GM12873 (cell line): ENCODE measurements around the gene CPOX.

Source experiments
- TF ChIP-seq, protein P1 (sequence below): IDR thresholded peaks from 2 replicates; pipeline ENCODE4 v1.5.1; 2012; ENCODE audit warnings: low read depth, mild to moderate bottlenecking, moderate library complexity, low read length, control low read depth; ENCODE audit not compliant: insufficient read depth; ENCODE audit errors: missing control alignments

The CPOX gene

DNA sequence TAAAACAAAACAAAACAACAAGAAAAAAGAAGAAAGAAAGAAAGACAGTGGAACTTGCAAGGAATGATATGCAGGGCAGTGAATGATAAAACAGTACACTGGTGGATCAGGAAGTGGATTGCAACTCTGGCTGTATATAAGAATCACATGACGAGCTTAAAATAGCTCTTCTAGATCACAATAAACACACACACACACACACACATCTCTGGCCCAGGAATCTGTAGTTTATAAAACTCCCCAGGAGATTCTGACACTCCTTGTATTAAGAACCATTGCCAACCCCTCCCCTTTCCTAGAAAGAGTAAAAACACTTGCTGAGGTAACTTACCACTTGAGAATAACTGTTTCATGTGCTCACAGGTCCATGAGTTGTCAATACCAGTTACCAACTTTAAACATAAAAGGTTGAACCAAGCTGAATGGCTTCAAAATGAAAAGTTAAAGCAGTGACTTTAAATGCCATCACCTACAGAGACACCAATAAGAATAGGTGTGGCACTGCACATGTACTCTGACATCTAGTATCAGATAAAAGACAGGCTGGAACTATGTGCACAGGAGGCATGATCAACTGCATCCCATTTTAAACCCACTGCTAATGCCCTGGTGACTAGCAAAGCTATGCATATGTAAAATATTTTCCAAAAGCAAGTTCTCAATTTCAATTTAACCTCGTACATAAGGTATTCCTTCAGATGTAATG is 3.9 kb downstream of the CPOX start:
- TF ChIP-seq, protein P1, sequence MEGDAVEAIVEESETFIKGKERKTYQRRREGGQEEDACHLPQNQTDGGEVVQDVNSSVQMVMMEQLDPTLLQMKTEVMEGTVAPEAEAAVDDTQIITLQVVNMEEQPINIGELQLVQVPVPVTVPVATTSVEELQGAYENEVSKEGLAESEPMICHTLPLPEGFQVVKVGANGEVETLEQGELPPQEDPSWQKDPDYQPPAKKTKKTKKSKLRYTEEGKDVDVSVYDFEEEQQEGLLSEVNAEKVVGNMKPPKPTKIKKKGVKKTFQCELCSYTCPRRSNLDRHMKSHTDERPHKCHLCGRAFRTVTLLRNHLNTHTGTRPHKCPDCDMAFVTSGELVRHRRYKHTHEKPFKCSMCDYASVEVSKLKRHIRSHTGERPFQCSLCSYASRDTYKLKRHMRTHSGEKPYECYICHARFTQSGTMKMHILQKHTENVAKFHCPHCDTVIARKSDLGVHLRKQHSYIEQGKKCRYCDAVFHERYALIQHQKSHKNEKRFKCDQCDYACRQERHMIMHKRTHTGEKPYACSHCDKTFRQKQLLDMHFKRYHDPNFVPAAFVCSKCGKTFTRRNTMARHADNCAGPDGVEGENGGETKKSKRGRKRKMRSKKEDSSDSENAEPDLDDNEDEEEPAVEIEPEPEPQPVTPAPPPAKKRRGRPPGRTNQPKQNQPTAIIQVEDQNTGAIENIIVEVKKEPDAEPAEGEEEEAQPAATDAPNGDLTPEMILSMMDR, result no peak

DNA sequence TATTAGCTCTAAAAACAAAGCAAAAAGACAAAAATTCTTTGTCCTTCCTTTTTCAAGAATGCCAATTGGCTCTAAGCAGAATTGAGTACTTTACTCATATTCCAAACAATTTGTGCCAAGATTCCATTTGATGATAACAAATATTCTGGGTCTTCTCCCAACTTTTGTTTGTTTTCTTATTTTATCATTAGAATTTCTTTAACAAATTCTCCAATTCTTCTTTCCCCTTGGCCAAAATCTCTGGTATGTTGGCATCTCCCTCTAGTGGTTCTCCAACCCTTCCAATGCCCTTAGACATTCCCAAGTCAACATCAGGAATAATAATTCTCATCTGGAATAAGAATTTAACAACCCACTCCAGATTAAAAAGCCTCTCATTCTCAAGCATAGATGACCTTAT is 5.3 kb downstream of the CPOX start:
- TF ChIP-seq, protein P1, result no peak

DNA sequence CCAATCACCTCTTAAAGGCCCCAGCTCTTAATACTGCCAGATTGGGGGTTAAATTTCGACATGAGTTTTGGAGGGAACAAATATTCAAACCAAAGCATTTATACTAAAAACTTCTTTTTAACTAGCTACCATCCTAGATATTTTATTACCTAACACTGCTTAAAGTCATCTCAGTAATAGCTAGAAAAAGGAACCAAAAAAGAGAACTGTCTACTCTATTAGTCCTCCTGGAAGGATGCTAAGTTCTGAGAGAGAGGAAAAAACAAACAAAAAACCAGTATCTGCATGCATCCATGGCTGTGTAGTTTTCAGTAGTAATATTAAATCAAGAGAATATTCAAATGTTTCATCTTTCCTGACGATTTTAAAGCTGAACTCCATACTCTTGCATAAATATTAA is 5.8 kb downstream of the CPOX start:
- TF ChIP-seq, protein P1, result no peak

DNA sequence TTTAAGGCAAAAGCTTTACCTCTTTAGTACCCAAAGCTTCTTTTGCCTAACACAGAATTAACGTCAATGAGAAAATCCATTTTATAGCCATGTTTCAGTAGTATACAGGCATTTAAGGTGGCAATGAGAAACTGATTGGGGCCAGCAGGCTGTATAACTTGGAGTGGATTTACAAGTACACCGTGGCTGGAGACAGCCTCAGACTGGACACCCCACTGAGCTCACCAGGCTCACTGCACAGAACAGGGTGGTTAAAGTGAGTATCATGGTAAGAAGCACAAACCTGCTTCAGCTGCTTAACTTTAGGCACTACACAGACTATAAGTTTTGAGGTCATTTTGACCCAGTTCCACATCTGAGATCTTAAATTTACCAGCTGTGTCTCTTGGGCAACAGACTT is 8.9 kb downstream of the CPOX start:
- TF ChIP-seq, protein P1, result no peak

DNA sequence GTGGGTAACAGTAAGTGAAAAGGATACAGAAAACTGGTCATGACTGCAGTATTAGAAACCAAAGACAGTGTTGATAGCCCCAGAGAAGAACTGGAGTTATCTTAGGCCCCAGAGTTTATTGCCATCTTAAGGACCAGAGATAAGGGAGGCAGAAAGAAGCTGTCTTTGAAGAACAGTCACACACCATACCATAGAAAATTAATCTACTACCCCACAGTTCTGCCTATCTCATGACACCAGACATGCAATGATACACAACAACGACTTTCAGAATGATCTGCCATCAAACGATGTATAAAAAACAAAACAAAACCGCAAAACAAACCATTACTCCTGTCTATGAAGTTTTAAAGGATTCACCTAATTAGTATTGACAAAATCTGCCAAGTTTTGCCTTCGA is 9.6 kb downstream of the CPOX start:
- TF ChIP-seq, protein P1, result no peak

DNA sequence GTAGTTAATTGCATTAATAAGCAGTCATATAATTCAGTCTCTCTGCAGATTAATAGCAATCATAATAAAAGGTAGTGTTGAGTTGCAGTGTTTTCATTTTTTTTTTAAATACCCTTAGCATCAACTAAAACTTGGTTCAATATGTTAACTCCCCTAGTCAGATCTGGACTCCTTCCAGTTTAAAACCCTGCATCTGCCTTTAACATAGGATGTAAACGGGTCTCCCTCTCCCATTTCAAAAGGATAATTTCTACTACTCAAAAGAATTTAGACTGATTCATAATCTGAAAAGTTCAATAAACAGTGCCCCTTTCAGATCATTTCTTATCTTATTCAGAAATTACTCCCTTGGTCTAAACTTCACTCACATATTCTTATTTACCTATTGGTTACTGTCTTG is 11.4 kb downstream of the CPOX start:
- TF ChIP-seq, protein P1, result no peak

DNA sequence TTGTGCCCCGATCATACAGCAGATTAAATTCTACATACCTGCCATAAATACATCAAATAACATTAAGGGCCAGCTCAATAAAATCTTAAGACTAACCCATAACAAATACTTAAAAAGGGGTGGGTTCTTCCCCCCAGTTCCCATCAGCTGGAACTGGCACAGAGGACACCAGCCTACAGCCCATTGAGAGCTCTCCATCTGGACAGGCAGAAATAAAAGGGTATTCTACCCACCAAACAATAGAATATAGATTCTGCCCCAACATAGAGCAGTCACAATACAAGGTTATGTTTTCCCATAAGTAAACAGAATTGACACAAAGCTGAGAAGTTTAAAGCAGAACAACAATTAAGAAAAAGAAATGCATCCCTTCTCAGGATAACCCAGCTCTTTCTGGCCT is 11.9 kb downstream of the CPOX start:
- TF ChIP-seq, protein P1, result no peak
